HG03520 (cell line): ENCODE data around the gene PLCH2.

ENCODE experiments used
- ATAC-seq: cut with Tn5 transposase; IDR thresholded peaks from one replicate; pipeline ENCODE4 v1.9.1; 2021; ENCODE audit warnings: mild to moderate bottlenecking, moderate library complexity; ENCODE audit not compliant: unreplicated experiment

PLCH2 gene

DNA sequence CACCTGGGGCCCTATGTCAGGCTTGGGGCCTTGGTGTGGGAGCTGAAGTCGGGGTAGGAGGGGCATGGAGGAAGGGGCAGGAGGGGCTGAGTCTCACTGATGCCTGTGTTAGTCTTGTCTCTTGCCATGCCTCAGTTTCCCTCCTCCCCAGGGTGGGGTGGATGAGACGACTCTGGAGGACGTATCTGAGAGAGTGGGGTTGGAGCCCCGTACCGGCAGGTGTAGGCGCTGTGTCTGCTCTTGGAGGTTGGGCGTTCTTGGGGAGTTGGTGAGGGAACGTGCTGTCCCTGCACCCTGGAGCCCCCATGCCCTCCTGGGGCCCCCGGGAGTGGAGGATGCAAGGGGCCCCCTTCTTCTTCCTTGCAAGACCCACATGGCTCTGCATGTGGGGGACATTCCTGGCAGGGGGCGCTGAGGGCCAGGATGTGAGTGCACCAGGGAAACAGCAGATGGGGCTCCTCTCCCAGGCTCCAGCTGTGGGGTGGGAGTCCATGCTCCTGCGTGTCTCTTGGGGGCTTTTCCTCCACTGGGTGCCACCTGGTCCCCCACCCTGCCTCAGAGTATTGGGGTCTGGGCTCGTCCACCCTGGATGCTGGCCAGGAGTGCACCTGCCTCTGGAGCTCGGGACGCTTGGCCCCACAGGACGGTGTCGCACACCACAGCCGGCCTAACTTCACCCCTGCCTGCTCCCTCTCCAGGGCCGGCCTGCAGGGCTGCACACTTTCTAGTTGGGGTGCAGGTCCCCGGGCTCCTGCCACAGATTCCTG, 78.7 kb downstream of the PLCH2 start:
- ATAC-seq, result no peak
